KMS-11 (cell line): ENCODE measurements around the gene IRF1.

Source experiments
- H2AFZ ChIP-seq: fragments of 200-600 bp; sonication (generic); 2 replicates; pipeline ENCODE4 v1.6.1; 2016; ENCODE audit warnings: antibody characterized with exemption, mixed run types, low read depth
- H3K27ac ChIP-seq: fragments of 200-600 bp; sonication (generic); 2 replicates; pipeline ENCODE4 v1.6.1; 2016; ENCODE audit warnings: mild to moderate bottlenecking, mixed run types
- H3K27me3 ChIP-seq: fragments of 200-600 bp; sonication (generic); 2 replicates; pipeline ENCODE4 v1.6.1; 2017; ENCODE audit warnings: mild to moderate bottlenecking, low read depth, mixed run types, moderate library complexity; ENCODE audit not compliant: insufficient read depth
- H3K36me3 ChIP-seq: fragments of 200-600 bp; sonication (generic); 2 replicates; pipeline ENCODE4 v1.6.1; 2017; ENCODE audit warnings: mild to moderate bottlenecking, mixed run types; ENCODE audit not compliant: insufficient read depth
- H3K4me1 ChIP-seq: fragments of 200-600 bp; sonication (generic); 2 replicates; pipeline ENCODE4 v1.6.1; 2016; ENCODE audit warnings: mild to moderate bottlenecking, low read depth, mixed run types; ENCODE audit not compliant: poor library complexity, severe bottlenecking
- H3K4me2 ChIP-seq: fragments of 200-600 bp; sonication (generic); 2 replicates; pipeline ENCODE4 v1.7.0; 2016; ENCODE audit warnings: mild to moderate bottlenecking, mixed run types
- H3K4me3 ChIP-seq: fragments of 200-600 bp; sonication (generic); IDR thresholded peaks from 2 replicates; pipeline ENCODE4 v1.6.1; 2017; ENCODE audit warnings: low read depth, low read length, mixed read lengths; ENCODE audit not compliant: insufficient read depth
- H3K79me2 ChIP-seq: fragments of 200-600 bp; sonication (generic); 2 replicates; pipeline ENCODE4 v1.6.1; 2016; ENCODE audit warnings: low read depth, mixed run types; ENCODE audit not compliant: insufficient read depth
- H3K9ac ChIP-seq: fragments of 200-600 bp; sonication (generic); 2 replicates; pipeline ENCODE4 v1.6.1; 2016; ENCODE audit warnings: mild to moderate bottlenecking, mixed run types
- H4K20me1 ChIP-seq: fragments of 200-600 bp; sonication (generic); 2 replicates; pipeline ENCODE4 v1.6.1; 2016; ENCODE audit warnings: mild to moderate bottlenecking, mixed run types; ENCODE audit not compliant: insufficient read depth
- TF ChIP-seq, protein P1 (sequence below): fragments of 200-600 bp; sonication (generic); conservative IDR thresholded peaks from 2 replicates; pipeline ENCODE4 v1.6.1; 2017; ENCODE audit warnings: low read depth, mild to moderate bottlenecking, antibody characterized with exemption, low read length, moderate library complexity, mixed read lengths

IRF1 gene

DNA sequence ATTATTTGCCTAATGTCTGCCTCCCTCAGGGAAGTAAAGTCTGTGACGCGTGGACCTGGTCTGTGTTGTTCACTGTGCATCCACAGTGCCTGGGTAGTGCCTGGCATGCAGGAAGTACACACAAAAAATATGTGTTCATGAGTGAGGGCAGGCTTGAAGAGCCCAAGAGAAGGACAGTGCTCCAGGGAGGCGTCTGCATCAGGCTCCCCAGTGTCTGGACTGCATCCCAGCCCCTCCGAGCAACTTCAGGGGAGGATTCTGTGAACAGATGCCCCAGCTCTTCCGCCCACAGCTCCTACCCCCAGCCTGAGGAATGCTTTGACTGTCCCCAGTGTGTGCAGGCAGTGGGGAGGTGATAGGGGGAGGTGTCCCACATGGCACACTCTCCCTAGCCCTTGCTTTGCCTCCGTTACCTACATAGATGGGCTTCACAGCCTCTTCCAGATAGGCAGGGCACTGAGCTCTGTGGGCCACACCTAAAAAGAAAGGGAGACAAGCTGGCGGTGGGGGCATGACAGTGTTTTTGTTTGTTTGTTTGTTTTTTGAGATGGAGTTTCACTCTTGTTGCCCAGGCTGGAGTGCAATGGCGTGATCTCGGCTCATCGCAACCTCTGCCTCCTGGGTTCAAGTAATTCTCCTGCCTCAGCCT lies 25.4 kb downstream of the IRF1 start:
- Histone ChIP-seq H3K27me3 (no peaks in the 10 kb centered on the region), H3K27ac (peak overlapping the region; percentile 88), H3K36me3 (no peaks in the 10 kb centered on the region), H3K4me1 (peaks cover 88% of the 10 kb centered on the region), H3K4me3 (no peak overlapping the region), H3K4me2 (peak overlapping the region; percentile 62), H3K79me2 (no peaks in the 10 kb centered on the region), H4K20me1 (no peaks in the 10 kb centered on the region), H3K9ac (peak overlapping the region; percentile 63; the same call in 1 of the 2 replicates), H2AFZ (no peak overlapping the region)
- TF ChIP-seq, protein P1, sequence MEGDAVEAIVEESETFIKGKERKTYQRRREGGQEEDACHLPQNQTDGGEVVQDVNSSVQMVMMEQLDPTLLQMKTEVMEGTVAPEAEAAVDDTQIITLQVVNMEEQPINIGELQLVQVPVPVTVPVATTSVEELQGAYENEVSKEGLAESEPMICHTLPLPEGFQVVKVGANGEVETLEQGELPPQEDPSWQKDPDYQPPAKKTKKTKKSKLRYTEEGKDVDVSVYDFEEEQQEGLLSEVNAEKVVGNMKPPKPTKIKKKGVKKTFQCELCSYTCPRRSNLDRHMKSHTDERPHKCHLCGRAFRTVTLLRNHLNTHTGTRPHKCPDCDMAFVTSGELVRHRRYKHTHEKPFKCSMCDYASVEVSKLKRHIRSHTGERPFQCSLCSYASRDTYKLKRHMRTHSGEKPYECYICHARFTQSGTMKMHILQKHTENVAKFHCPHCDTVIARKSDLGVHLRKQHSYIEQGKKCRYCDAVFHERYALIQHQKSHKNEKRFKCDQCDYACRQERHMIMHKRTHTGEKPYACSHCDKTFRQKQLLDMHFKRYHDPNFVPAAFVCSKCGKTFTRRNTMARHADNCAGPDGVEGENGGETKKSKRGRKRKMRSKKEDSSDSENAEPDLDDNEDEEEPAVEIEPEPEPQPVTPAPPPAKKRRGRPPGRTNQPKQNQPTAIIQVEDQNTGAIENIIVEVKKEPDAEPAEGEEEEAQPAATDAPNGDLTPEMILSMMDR = no peak

DNA sequence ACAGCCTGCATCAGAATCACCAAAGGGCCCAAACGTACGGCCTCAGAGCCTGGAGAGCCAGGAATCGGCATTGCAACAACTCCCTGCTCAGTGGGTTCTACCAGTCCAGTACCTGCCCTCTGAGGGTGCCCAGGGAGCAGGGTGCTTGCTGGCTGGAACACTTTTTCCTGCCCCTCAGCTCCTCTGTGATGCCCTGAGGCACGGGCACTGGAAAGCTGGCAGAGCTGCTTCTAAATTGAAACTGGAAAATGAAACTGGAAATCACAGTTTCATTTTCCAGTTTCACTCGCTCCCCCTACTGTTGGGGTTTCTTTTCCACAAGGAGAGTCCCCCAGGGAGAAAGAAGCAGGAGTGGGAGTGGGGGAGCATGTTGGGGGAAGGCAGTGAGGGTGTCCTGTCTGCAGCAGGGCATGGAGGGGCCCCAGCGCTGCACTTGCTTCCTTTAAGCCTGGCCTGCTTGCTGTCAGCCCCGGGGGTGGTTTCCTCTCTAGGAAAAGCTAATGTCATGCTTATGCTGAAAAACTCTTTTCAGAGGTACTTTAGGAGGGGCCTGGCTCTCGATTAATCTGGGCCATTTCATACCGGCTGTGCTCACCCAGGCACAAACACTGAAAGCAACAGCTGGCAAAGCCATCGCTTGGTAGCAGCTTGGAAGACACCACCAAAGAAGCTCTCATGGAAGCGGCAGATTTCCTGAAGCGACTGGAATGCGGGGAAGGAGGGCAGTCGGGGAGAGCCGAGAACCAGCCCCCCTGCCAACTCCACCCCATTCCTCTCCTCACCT lies 26.2 kb downstream of the IRF1 start:
- Histone ChIP-seq H3K27ac (peak overlapping the region; percentile 88), H3K27me3 (no peaks in the 10 kb centered on the region), H3K4me2 (peak overlapping the region; percentile 62), H4K20me1 (no peaks in the 10 kb centered on the region), H3K36me3 (no peaks in the 10 kb centered on the region), H3K9ac (peak overlapping the region; percentile 63), H2AFZ (peak overlapping the region; percentile 19; the same call in 1 of the 2 replicates), H3K4me3 (no peak overlapping the region), H3K4me1 (peaks cover 96% of the 10 kb centered on the region), H3K79me2 (no peaks in the 10 kb centered on the region)
- TF ChIP-seq, protein P1 = peak; percentile 48

DNA sequence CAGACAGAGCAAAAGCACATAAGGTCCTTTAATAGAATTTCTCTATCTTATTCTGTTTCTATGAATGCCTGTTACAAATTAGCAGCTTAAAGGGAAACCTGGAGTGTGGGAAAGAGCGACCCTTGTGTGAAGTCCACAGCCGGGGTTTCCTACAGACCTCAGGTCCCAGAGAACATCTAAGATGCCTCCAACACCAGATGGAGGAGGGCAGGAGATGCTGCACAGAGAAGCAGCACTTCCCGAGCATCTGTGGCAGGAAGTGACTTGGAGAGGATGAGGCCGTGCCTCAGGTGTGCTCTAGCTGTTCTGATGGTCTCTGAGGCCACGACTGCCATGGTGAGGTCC lies 26.8 kb downstream of the IRF1 start:
- Histone ChIP-seq H3K79me2 (no peaks in the 10 kb centered on the region), H2AFZ (peak overlapping the region; percentile 19; the same call in 1 of the 2 replicates), H3K4me3 (no peak overlapping the region), H3K4me2 (peak overlapping the region; percentile 62), H3K9ac (peak overlapping the region; percentile 63; the same call in 1 of the 2 replicates), H4K20me1 (no peaks in the 10 kb centered on the region), H3K27me3 (no peaks in the 10 kb centered on the region), H3K4me1 (peaks cover 100% of the 10 kb centered on the region), H3K27ac (peak overlapping the region; percentile 88), H3K36me3 (no peaks in the 10 kb centered on the region)
- TF ChIP-seq, protein P1 = no peak

DNA sequence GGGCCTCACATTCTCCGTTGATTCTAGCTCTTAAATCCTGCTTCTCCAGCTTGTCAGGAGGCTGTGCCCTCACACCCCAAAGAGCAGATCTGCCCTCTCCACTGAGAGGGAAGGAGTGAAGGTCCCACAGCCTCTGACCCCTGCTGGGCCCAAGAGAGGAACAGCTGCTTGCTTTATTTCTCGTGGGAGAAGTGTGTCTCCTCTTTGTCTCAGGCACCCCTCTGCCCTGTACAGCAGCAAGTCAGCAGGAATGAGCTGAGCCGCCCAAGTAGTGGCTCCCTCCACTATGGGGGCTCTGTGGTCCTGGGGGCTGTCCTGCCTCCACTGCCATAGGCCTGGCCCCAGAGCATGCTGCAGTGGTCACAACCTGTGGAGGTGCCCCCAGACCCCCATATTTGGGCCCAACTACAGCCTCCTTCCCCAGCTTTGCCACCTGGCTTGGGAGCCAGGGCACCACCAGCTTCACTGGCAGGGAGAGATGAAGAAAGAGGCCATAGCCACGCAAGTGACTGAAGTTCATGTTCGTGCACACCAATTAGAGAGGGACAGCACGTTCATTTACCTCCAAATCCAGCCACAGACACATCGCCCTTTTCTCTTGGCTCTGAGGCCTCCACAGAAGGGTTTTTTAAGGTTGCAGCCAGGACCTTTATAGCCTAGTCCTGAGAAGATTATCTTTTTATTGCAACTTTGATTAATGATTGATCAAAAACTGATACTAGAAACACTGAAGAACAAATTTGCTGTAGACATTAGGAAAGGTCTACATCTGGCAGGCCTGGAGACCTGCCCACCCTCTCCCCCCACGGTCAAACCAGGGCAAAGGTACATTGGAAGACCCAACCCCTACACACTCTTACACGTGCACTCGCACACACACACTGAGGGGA lies 27.5 kb downstream of the IRF1 start:
- H3K4me3 ChIP-seq = no peak overlapping the region
- H4K20me1 ChIP-seq = no peaks in the 10 kb centered on the region
- peaks cover 100% of the 10 kb centered on the region for H3K4me1 ChIP-seq
- peak overlapping the region; percentile 62 for H3K4me2 ChIP-seq
- no peak overlapping the region for H3K9ac ChIP-seq
- no peak overlapping the region for H2AFZ ChIP-seq
- H3K79me2 ChIP-seq = no peaks in the 10 kb centered on the region
- H3K36me3 ChIP-seq = no peaks in the 10 kb centered on the region
- no peaks in the 10 kb centered on the region for H3K27me3 ChIP-seq
- H3K27ac ChIP-seq = peak overlapping the region; percentile 88; the same call in 1 of the 2 replicates
- TF ChIP-seq, protein P1 = no peak
